ENCODE data around the gene SLC22A17. TPM values are rescaled to one million over a fixed set of nuclear protein-coding genes. Genes with fewer than 3 reads are reported as not detected.

The SLC22A17 gene
- total RNA-seq, 1 experiment from 2014 or later: 5.9 TPM

DNA sequence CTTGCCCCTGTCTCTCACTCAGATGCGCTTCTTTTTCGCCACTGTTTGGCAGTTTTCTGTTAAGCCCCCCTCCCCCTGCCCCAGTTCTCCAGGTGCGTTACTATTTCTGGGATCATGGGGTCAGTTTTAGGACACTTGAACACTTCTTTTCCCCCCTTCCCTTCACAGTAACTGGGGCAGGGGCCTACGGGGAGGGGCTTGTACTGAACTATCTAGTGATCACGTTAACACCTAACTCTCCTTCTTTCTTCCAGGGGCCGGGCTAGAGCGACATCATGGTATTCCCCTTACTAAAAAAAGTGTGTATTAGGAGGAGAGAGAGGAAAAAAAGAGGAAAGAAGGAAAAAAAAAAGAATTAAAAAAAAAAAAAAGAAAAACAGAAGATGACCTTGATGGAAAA is 27.7 kb downstream of the SLC22A17 start:
- no peak overlapping the region for H3K9ac ChIP-seq (ENCODE audit: low read length)
- no peaks in the 10 kb centered on the region for H3K27me3 ChIP-seq (ENCODE audit: insufficient read depth, low read length)
- ATAC-seq (no peak), DNase-seq (ENCODE audit: low read depth, low spot score) (no peak)
- peaks cover 9 to 19% of the 10 kb centered on the region in 2 experiments; a peak in 3 of 4 replicates for H3K4me1 ChIP-seq (ENCODE audit: control insufficient read depth in 1 of 2, insufficient read depth in 2 of 2, low read length in 2 of 2)
- no peak overlapping the region for H3K4me2 ChIP-seq (ENCODE audit: low read length)
- TF ChIP-seq CEBPB (IDR thresholded peaks at IDR 0.05; ENCODE audit: low read depth): no peak
- TF ChIP-seq ZFX (IDR thresholded peaks at IDR 0.05): no peak
- no peak for TF ChIP-seq POLR2AphosphoS5 (IDR thresholded peaks at IDR 0.05; ENCODE audit: low read depth, low read length)
- no peak for TF ChIP-seq RAD21 (IDR thresholded peaks at IDR 0.05; ENCODE audit: low read depth)
- TF ChIP-seq EGR1 (IDR thresholded peaks at IDR 0.05; ENCODE audit: low read depth): no peak
- TF ChIP-seq SIN3A (IDR thresholded peaks at IDR 0.05; ENCODE audit: low read depth): no peak
- no peak for TF ChIP-seq ELF1 (IDR thresholded peaks at IDR 0.05; ENCODE audit: borderline replicate concordance, low read depth)
- TF ChIP-seq, protein P1, sequence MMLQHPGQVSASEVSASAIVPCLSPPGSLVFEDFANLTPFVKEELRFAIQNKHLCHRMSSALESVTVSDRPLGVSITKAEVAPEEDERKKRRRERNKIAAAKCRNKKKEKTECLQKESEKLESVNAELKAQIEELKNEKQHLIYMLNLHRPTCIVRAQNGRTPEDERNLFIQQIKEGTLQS (IDR thresholded peaks at IDR 0.05): no peak
- TF ChIP-seq SRF (IDR thresholded peaks at IDR 0.05; ENCODE audit: low read depth): no peak
- no peak for TF ChIP-seq SP1 (IDR thresholded peaks at IDR 0.05; ENCODE audit: low read depth)
- ChIA-PET RAD21 (ENCODE audit: low non-redundant PET in 1 of 2, low total read pairs in 2 of 2, uncharacterized antibody in 2 of 2, unreplicated experiment in 2 of 2) (no interaction called here), POLR2A (no interaction called here), CTCF (no interaction called here)
- no peaks in the 10 kb centered on the region for H3K9me2 ChIP-seq (ENCODE audit: insufficient read depth)
- H3K36me3 ChIP-seq (ENCODE audit: control insufficient read depth in 1 of 2, insufficient read depth in 2 of 2, low read length in 2 of 2): peaks cover 26 to 30% of the 10 kb centered on the region in 2 experiments; a peak in 3 of 4 replicates
- no TSS peak for BruUV-seq (replicated peaks)
- H3K9me3 ChIP-seq (ENCODE audit: control insufficient read depth in 1 of 2, insufficient read depth in 1 of 2, low read depth in 1 of 2, low read length in 2 of 2): no peaks in the 10 kb centered on the region
- no peak overlapping the region for H3K27ac ChIP-seq (ENCODE audit: low read depth, low read length)
- H3K79me2 ChIP-seq (ENCODE audit: insufficient read depth, low read length): peaks cover 30% of the 10 kb centered on the region
- no peak overlapping the region for H2AFZ ChIP-seq (ENCODE audit: low read depth, low read length, poor library complexity, severe bottlenecking)
- intact Hi-C loops (cut with micrococcal nuclease): loop anchor here (5.0 kb wide), 1 partner anchor 132 kb away; no protein-coding TSS in a partner anchor
- no peaks in the 10 kb centered on the region for H4K20me1 ChIP-seq (ENCODE audit: insufficient read depth)
- H3K4me3 ChIP-seq (replicated peaks in 1 of 2; ENCODE audit: low read depth in 1 of 2, low read length in 2 of 2): no peak overlapping the region

DNA sequence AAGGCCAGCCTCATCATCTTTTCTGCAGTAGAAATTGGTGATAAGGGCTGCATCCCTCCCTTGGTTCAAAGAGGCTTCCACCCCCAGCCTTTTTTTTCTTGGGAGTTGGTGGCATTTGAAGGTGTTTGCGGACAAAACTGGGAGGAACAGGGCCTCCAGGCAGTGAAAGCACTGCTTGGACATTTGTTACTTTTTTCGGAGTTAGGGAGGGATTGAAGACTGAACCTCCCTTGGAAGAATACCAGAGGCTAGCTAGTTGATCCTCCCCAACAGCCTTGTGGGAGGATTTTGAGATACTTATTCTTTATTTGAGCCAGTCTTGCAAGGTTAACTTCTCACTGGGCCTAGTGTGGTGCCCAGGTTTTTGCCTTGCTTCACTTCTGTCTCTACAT is 28.2 kb downstream of the SLC22A17 start:
- no peak for TF ChIP-seq RAD21 (IDR thresholded peaks at IDR 0.05; ENCODE audit: low read depth)
- no peak overlapping the region for H3K4me2 ChIP-seq (ENCODE audit: low read length)
- DNase-seq (ENCODE audit: low read depth, low spot score) (no peak), ATAC-seq (no peak)
- no peaks in the 10 kb centered on the region for H3K27me3 ChIP-seq (ENCODE audit: insufficient read depth, low read length)
- intact Hi-C loops (cut with micrococcal nuclease): no loop called here
- no peak overlapping the region for H3K27ac ChIP-seq (ENCODE audit: low read depth, low read length)
- no peaks in the 10 kb centered on the region for H4K20me1 ChIP-seq (ENCODE audit: insufficient read depth)
- H3K4me1 ChIP-seq (ENCODE audit: control insufficient read depth in 1 of 2, insufficient read depth in 2 of 2, low read length in 2 of 2): peaks cover 12 to 23% of the 10 kb centered on the region in 2 experiments; a peak in 3 of 4 replicates
- BruUV-seq (replicated peaks): no TSS peak
- no peak overlapping the region for H3K4me3 ChIP-seq (replicated peaks in 1 of 2; ENCODE audit: low read depth in 1 of 2, low read length in 2 of 2)
- POLR2A ChIA-PET: no interaction called here
- H3K9me3 ChIP-seq (ENCODE audit: control insufficient read depth in 1 of 2, insufficient read depth in 1 of 2, low read depth in 1 of 2, low read length in 2 of 2): no peaks in the 10 kb centered on the region
- H3K9ac ChIP-seq (ENCODE audit: low read length): no peak overlapping the region
- peaks cover 30% of the 10 kb centered on the region for H3K79me2 ChIP-seq (ENCODE audit: insufficient read depth, low read length)
- peaks cover 30 to 31% of the 10 kb centered on the region in 2 experiments; a peak in 3 of 4 replicates for H3K36me3 ChIP-seq (ENCODE audit: control insufficient read depth in 1 of 2, insufficient read depth in 2 of 2, low read length in 2 of 2)
- CTCF ChIA-PET: no interaction called here
- H2AFZ ChIP-seq (ENCODE audit: low read depth, low read length, poor library complexity, severe bottlenecking): no peak overlapping the region
- H3K9me2 ChIP-seq (ENCODE audit: insufficient read depth): no peaks in the 10 kb centered on the region
- RAD21 ChIA-PET (ENCODE audit: low non-redundant PET in 1 of 2, low total read pairs in 2 of 2, uncharacterized antibody in 2 of 2, unreplicated experiment in 2 of 2): no interaction called here
